Stimulated activated CD8-positive, alpha-beta memory T cell treated with anti-CD3 and anti-CD28 coated beads, Interleukin-4, amount 100 ng/mL, for 1 hour (primary cell): Measurements from ENCODE around the gene MPP1.

Experiments used
- DNase-seq, 2 donors: peaks; one replicate each; pipeline ENCODE4 v3.0.0-alpha.2; 2020; ENCODE audit warnings: low read depth in 2 of 2, low spot score in 1 of 2

Gene MPP1

DNA sequence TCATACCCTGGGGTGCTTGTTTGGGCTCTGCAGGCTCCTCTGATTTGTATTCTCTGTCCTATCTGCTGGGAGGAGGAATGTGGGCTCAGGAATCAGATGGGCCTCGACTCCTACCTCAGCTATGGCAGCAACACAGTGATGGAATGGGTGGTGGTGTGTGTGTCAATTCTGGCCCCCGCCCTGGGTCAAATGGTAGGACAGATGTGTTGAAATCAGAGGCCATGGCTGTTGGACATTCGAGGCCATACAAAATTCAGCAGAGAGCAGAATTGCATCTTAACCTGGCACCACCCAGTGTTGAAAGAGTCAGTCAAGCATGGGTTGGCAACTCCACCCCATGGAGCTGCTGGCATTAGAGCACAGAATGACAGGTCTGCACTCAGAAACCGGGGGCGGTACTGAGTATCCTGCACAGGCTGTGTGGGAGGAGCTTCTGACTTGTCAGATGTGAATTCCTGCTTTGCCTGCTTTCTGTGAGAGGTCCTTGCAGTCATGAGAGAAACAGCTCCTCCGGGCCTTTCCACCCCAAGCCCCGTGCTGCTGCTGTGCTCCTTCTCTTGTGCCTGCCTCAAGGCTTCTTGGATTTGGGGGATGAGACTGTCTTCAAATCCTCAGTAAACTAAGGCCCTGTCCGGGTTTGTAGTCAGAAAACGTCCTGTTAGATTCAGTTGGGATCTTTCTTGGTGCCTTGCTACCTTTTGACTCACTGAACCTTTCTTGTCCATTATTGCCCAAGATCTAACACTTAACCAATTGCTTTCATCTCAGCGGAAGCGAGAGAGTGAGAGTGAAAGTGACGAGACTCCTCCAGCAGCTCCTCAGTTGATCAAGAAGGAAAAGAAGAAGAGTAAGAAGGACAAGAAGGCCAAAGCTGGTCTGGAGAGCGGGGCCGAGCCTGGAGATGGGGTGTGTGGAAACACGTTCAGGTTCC is 29.6 kb downstream of the MPP1 start:
- DNase-seq, result no peak

GRCh38 chrX:154774622-154775021 is 30.7 kb downstream of the MPP1 start:
- DNase-seq, result no peak

GRCh38 chrX:154762537-154763296 is 42.6 kb downstream of the MPP1 start, which contains the start of gene DKC1:
TSS of gene DKC1 (plus strand) at chrX:154762864. CDS start at chrX:154762966, 102 bp downstream.
- peak; percentile 71 to 87 for DNase-seq

DNA sequence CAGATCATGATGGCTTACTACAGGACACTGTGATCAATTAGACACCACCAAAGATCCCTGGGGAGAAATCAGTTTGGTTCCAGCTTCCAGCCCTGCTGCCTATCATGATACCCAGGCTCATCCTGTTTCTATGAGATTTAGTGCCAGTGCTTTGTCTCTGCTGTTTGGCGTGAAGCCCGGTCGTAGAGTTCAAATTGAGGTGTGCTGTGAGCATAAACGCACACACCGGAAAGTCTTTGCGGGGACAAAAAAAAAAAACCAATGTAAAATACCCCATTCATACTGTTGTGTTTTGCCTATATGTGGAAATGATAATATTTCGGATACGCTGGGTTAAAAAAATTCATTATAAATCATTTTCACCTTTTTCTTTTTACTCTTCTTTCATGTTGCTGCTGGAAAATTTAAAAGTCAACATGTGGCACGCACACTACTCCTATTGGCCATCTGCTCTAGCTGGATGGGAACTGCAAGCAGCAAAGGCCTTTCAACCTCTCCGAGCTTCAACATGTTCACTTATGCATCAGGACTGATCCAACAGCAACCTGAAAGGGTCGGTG is 43.2 kb downstream of the MPP1 start:
- DNase-seq, result no peak

- no peak for DNase-seq
These were observed 46.6 kb downstream of the MPP1 start for GRCh38 chrX:154758696-154759095.

- DNase-seq, result no peak
These were observed 53.5 kb downstream of the MPP1 start for GRCh38 chrX:154751669-154752271.

DNA sequence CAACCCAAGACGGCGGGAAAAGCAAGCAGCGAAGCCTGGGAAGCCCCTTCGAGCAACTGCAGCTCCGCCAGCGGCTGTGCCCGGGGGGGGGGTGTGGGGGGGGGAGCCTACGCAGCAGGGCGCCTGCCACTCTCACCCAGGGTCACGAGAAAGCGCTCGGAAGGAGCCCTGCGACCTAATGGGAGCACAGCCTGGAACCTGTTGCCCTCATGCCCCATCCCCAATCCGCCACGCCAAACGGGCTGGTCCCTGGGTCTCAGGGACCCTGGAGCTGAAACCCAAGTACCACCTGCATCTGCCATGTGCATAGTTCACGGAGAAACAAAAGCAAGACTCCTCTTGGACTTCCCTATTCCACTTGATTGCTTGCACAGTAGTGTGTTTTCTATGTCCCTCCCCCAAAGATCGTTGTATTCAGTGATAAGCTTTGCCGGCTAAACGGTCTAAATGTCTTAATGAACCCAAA is 54.0 kb downstream of the MPP1 start:
- DNase-seq, result no peak

DNA sequence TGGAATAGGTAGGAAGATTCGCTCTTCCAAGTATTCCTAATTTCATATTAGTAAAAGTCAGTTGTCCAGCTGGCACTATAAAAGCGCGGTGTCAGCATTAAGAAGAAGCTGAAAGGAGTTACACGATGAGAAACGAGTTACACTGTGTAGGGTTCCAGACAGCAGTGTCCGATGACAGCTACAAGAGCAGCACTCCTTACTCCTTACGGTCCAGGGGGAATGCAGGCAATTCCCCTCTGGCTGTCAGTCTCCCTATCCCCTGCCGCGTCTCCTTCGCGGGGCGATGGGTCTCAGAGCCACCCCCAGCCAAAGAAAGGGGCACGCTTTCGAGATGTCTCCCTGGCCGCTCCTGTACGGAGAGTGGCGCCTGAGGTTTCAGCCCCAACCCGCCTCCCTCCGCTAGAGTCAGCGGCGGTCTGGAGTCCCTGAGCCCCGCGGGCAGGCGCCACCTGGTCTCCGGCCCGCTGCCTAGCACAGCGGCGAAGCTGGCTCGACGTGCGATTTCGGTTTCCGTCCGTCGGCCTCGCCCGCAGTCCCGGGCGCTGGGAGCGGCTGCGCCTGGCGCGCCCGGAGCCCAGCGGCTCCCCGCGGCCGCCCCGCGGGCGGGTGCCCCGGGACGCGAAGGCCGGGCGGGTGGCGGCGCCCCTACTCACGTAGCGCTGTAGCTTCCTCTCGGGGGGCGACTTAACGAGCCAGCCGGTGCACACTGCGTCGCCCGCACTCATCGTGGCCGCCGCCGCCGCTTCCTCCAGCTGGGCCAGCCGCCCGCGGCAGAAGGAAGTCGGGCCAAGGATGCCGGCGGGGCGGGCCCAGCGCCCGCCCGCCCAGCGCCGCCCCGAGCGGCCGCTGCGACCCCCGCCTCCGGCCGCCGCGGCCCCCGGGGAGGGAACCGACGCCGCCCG is 54.7 kb downstream of the MPP1 start, which contains the start of gene GAB3:
TSS of gene GAB3 (minus strand) at position 777 of the 902 bp plus-strand sequence. CDS start at position 725, 52 bp downstream.
- no peak for DNase-seq

GRCh38 chrX:154749856-154750255 is 55.4 kb downstream of the MPP1 start:
- no peak for DNase-seq

GRCh38 chrX:154748712-154749339 is 56.5 kb downstream of the MPP1 start:
- no peak for DNase-seq

GRCh38 chrX:154742613-154743012 is 62.7 kb downstream of the MPP1 start:
- no peak for DNase-seq

GRCh38 chrX:154739952-154740465 is 65.3 kb downstream of the MPP1 start:
- DNase-seq, result no peak

GRCh38 chrX:154738011-154738738 is 67.1 kb downstream of the MPP1 start:
- no peak for DNase-seq

DNA sequence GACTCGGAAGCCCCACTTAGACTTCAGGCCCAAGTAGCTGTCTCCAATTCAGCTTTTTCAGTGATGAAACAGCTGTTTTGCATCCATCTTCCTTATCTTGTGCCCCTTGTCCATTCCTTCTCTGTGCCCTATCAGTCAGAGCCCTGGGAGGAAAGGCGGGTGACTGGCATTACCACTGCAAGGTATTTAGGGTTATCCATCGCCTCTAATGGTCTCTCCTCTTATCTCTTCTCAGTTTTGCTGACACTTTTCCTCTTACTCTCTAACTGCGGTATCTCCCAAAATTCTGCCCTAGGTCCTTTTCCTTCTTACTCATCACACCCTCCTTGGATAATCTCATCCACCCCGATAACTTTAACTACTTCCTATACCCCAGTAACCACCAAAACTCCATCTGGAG is 68.1 kb downstream of the MPP1 start:
- DNase-seq, result no peak

- no peak for DNase-seq
These were observed 69.4 kb downstream of the MPP1 start for GRCh38 chrX:154735695-154736393.

GRCh38 chrX:154734061-154734781 is 71.1 kb downstream of the MPP1 start:
- no peak for DNase-seq

DNA sequence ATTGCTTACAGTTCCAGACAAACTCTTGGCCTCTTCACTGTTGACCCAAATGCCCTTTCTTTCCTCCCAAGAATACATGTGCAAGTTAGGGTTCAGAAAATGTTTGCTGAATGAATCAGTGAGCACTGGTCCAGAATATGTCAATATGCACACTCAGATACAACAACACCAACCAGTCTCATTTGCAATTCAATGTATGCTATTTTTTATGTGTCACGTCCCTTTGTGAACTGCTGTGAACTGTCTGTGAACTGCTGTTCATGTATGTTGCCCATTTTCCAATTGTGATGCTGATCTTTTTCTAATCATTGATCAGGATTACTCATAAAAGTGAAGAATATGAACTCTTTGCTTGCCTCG is 72.2 kb downstream of the MPP1 start:
- DNase-seq, result no peak
